GM18870 (cell line): ENCODE measurements around the gene RAB4A.
A peak's percentile ranks its signal among the peaks of the same experiment; 100 is the strongest.

Experiments used
- ATAC-seq: cut with Tn5 transposase; IDR thresholded peaks from one replicate; pipeline ENCODE4 v1.9.1; 2021; ENCODE audit warnings: moderate library complexity; ENCODE audit not compliant: unreplicated experiment

Gene RAB4A, protein sequence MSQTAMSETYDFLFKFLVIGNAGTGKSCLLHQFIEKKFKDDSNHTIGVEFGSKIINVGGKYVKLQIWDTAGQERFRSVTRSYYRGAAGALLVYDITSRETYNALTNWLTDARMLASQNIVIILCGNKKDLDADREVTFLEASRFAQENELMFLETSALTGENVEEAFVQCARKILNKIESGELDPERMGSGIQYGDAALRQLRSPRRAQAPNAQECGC

DNA sequence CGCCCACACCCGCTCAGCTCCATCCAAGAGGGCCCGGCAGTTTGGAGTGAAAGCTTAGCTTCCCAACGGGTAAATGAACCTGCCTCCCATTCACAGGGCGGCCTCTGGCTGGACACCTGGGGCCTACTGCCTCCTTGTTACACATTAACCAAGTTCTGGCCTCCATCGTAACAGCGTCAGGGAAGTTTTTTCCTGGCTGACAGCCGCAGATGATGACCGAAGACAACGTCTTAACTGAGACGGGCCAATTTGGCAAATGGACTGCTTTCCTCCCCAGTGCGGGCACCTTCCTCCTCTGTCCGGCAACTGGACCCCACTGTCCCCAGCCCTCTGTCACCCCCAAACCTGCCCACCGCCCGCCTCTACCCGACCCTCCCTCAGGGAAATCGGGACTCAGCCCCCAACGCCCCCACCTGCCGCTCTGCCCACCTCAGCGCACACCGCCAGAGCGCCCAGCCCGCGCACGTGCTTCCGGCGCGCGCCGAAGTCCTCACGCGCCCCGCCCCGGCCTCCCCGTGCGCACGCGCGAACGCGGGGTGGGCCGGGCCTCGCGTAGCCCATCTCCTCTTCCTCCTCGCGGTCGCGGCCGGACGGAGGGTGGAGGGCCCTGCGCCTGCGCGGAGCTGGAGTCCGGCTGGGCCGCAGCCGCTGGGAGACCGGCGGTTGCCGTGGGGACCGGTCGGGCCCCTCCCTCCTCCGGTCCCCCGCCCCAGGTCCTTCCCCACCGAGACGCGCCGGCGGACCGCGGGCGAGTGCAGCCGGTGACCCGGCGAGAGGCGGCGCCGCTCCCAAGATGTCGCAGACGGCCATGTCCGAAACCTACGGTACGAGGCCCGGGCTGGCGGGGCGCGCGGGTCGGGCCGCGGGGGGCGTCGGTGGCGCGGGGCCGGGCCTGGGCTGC, at the start of gene RAB4A:
Gene RAB4A, plus strand, starts transcription at position 565 of the 901 bp plus-strand sequence. Its CDS starts 229 bp downstream, at position 794.
- peak; percentile 45 for ATAC-seq

GRCh38 chr1:229222081-229222480, 48.8 kb upstream of the RAB4A start:
- ATAC-seq: no peak

DNA sequence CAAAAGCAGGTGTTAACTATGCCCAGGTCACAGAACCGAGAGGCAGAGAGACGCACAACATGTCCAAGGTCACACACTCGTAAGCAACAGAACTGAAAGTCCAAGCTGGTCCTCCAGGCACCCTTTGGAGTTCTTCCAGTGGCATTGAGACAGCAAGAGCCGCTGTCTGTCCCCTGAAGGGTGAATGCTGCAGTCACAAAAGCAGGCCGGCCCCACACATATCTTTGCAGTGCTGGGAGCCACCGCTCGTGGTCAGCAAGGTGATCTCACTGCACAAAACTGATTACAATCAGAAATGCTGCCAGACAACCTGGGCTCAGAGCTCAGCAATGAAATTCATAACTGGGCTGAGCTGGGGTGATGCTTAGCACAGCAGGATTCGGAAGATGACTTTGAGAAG, 47.4 kb upstream of the RAB4A start:
- no peak for ATAC-seq

- no peak for ATAC-seq
Measured at GRCh38 chr1:229224308-229224707, 46.6 kb upstream of the RAB4A start.

DNA sequence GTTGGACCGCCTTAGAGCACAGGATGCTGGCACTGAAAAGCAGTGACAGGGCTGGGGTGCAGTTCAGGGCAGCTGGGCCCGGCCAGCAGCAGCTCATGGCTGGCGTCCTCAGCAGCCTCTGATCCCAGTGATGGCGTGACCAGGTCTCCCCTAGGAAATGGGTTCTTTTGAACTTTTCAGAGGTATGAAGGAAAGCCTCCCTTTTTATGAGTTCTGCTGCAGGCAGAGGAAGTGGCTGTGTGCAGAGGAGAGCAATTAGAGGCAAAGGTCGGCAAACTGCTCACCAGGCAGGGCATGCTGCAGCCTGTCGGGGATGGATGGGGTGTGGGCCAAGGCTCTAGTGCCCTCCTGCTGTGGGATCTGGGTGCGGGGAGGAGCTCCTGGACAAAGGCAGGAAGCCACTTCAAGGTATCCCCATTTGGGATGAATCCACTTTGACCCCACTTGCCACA, 45.6 kb upstream of the RAB4A start:
- no peak for ATAC-seq

DNA sequence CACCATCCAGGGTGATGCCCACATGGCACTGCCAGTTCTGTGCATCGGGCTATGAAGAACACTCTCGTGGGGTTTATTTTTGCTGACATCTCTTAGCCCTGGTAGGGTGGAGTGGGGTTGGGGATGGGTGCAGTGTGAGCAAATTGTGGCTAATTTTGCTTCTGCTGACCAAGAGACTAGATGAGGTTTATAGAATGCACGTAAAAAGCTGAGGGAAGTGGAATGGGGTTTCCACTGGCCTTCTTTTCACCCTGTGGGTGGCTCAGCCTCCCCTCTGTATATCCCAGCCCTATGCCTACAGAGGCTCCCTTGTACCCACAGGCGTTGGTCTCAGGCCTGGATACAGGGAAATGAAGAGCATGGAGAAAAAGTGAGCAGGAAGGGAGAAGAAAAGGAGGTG, 44.1 kb upstream of the RAB4A start:
- ATAC-seq: no peak

- no peak for ATAC-seq
Measured at GRCh38 chr1:229227298-229227919, 43.5 kb upstream of the RAB4A start.

DNA sequence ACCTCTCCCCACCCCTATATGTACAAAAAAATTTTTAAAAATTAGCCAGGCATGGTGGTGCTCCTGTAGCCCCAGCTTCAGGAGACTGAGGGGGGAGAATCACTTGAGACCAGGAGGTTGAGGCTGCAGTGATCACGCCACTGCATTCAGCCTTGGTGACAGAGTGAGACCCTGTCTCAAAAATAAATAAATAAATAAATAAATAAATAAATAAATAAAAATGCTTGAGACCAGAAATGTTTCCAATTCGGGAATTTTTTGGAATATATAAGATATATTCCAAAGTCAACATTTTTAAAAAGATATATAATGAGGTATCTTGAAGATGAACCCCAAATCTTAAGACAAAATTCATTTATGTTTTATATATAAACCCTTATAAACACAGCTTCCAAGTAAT, 42.4 kb upstream of the RAB4A start:
- no peak for ATAC-seq

GRCh38 chr1:229229137-229229720, 41.7 kb upstream of the RAB4A start:
- ATAC-seq: no peak

- no peak for ATAC-seq
Measured at GRCh38 chr1:229229721-229230139, 41.2 kb upstream of the RAB4A start.

DNA sequence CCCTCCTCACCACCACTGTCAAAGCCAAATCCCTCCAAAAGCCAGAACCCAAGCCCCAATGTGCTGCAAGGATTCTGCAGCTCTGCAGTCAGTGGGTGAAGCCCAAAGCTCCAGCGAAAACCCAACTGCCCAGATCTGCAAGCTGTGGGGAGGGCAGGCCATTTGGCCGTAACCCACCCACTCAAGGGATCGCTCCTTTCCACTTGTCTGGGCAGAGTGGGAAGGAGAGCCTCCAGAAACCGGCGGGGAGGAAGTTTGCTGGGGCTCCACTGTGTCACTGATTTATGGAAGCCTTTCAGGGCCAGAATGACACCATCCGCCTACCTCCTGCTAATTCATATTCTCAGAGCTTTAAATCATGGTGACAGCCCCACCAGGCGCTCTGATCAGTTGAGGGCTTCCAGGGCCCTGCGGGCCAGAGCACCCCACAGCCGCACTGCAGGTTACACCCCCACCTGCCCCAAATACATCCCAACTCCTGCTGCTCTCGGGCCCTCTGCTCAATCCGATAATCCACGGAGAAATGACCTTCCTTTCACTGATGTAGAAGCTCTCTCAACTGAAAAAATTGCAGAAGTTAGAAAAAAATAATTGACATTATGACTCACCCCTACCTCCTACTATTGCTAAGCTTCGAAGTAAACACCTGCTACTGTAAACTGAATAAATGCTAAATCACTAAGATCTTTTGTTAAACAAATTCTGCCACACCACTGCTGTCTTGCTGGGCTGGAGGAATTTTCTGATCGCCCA, 40.6 kb upstream of the RAB4A start:
- ATAC-seq: no peak

DNA sequence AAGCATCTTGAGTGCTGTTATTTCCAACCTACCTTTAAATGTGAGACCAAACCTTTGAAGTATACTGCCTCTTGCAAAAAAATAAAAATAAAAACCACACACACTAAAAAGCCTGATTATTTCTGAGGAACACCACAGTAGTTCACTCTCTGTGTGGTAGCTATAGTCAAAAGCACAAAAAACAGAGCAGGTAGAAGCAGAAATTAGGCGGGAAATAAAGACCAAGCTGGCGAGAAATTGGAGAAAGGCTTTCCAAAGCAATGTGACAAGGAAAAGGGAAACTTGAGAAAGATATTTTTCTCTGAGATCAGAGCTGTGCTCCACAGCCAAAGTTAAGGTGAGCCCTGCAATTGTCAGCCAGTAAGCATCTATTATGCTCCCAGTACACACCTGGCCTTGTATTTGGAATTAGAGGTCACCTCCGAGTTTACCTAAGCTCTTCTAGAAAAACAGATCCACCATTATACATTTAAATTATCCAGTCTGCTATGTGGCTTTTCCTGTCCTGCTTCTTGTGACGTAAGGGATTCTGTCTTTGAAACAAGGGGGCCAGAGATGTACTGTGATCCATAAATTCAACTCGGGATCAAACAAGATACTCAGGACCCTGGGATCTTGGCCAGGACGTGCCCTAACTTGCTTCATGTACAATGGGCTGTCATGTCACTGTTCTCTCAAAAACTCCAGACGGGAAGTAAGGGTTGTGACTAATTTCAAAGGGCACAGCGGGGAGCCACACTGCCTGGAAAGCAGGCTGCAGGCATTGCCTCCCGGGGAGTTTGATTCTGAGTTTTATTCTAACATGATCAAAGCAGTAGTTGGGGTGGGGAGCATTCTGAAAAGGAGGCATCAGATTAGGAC, 39.8 kb upstream of the RAB4A start:
- ATAC-seq: no peak

GRCh38 chr1:229231754-229232119, 39.2 kb upstream of the RAB4A start:
- no peak for ATAC-seq

DNA sequence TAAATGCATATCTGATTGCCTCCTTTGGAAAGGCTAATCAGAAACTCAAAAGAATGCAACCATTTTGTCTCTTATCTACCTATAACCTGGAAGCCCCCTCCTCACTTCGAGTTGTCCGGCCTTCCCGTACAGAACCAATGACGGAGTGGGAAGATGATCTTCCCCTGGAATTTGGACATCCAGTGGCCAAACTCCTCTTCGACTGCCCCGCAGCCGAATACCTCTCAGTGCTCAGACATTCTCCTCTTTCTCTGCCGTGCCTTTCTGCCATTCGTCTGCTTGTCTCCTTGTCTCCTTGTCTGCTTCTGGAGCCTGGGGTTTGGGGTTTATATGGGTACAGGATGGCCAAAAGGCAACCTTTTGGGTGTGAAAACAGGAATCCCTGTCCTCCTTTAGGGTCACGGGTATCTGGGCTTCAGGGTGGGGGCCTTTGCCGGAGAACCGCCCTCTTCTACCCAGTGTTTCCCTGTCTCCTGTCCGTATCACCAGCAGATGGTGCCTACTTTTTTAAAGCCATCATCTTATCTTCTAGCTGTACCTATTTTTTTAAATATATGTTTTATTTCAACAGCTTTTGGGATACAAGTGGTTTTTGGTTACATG, 35.9 kb upstream of the RAB4A start:
- ATAC-seq: no peak

- no peak for ATAC-seq
Measured at GRCh38 chr1:229237320-229237719, 33.6 kb upstream of the RAB4A start.

GRCh38 chr1:229238231-229238630, 32.7 kb upstream of the RAB4A start:
- ATAC-seq: no peak

DNA sequence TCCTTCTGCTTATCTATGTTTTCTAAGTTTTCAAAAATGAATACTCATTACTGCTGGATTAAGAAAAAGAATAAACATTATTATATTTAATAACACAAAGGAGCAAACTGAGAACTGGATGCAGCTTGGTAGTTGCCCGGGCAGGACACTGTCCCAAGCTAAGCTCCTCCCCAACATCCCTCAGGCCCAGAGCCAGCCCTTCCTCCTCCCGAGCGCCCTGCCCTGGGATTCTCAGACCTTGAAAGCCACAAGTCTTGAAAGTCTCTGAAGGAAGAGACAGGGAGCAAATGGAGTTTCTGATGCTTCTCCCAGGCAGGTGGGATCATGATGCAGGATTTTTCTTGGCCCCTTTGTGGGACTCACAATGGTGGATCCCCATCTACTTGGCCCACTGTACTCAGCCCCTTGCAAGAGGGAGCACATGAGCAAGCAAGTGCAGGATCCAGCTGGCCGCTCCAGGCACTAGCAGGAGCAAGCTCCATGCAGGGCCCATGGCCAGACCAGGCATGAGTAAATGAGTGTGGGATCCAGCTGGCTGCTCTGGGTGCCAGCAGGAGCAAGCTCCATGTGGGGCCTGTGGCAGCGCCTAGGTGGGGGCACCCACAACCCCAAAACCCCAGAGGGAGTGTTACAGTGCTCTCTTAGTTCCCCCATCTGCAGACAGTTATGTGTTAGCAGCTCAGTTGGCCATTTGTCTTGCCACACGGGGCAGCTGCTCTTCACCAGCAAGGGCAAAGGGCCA, 32.1 kb upstream of the RAB4A start:
- ATAC-seq: no peak

DNA sequence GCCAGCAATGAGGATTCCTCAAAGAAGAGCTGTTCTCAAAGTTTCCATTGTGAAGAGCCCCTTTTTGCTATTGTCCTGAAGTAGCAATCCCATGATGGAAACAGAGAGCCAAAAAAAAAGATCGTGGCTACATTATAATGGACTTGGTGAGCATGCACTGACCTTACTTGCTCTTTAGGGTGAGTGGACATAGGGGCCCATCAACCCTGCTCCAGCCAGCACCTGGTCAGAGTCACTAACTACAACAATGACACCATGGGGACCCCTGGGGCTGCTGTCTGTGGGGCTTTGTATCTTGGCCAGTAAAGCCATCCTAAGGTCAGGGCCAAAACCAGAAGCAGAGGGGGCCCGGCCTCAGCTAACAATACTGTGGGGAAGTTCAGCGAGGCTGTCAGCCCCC, 30.4 kb upstream of the RAB4A start:
- ATAC-seq: no peak

GRCh38 chr1:229241390-229241789, 29.5 kb upstream of the RAB4A start:
- no peak for ATAC-seq
